Left lung (tissue), 10 donors: ENCODE data around the gene NBR1. TPM values are rescaled to one million over a fixed set of nuclear protein-coding genes. Genes with fewer than 3 reads are reported as not detected.

ENCODE experiments used
- ATAC-seq: fragments of 200-7000 bp; cut with Tn5 transposase; one replicate; pipeline ENCODE4 v1.9.1; 2020; ENCODE audit warnings: moderate library complexity
- DNase-seq, 4 donors: peaks; one replicate each; pipeline ENCODE4 v3.0.0-alpha.2; 2013 to 2020
- H3K27ac ChIP-seq, 2 donors: fragments of 200-600 bp; sonication (generic) in 1 of 2; one replicate each; pipeline versions ENCODE4 v1.5.0 to v1.8.0; 2020 to 2021
- H3K27me3 ChIP-seq, 2 donors: fragments of 200-600 bp; sonication (generic) in 1 of 2; one replicate each; pipeline versions ENCODE4 v1.5.0 to v1.8.0; 2020 to 2021
- H3K36me3 ChIP-seq, 2 donors: fragments of 200-600 bp; sonication (generic) in 1 of 2; one replicate each; pipeline versions ENCODE4 v1.5.0 to v1.8.0; 2020 to 2021
- H3K4me1 ChIP-seq, 2 donors: fragments of 200-600 bp; one replicate each; pipeline ENCODE4 v1.8.0; 2021
- H3K4me3 ChIP-seq, 2 donors: fragments of 200-600 bp; sonication (generic) in 1 of 2; one replicate each; pipeline versions ENCODE4 v1.5.0 to v1.8.0; 2020 to 2021; ENCODE audit warnings: mild to moderate bottlenecking in 1 of 2
- H3K9me3 ChIP-seq, 2 donors: fragments of 200-600 bp; sonication (generic) in 1 of 2; one replicate each; pipeline versions ENCODE4 v1.5.0 to v1.8.0; 2020 to 2021
- intact Hi-C, 2 donors: fragments of 100-400 bp; cut with DNase I; formaldehyde crosslinking; loops; one replicate each; pipeline versions ENCODE4 v1.11.2 to v1.14.2; 2022
- polyA plus RNA-seq, 6 donors: library from polyadenylated mRNA; unstranded; fragments of 120-200 nt; gene quantifications; one replicate each; pipeline ENCODE4 v1.2.1, GENCODE V29; 2013; ENCODE audit not compliant: insufficient read length in 6 of 6
- total RNA-seq, 2 donors: library from RNA; stranded (reverse); fragmentation: NEBNext Ultra II Directional; extraction: Animal tissue kit (Norgen Biotek cat#: 25700); gene quantifications; one replicate each; pipeline ENCODE4 v1.2.1, GENCODE V29; 2021
- TF ChIP-seq, protein P1 (sequence below), 2 donors: fragments of 200-600 bp; sonication (generic) in 1 of 2; IDR thresholded peaks; one replicate each; pipeline versions ENCODE4 v1.5.0 to v1.8.0; 2021; ENCODE audit warnings: antibody characterized with exemption in 2 of 2
- donor health status: DM: no; HTN: yes; CAD: no.
- donor health status: DM: no; HTN: no; CAD: no.

Gene NBR1
- total and polyA plus RNA-seq, 8 donors = 62.4 to 125 (median 103) TPM

DNA sequence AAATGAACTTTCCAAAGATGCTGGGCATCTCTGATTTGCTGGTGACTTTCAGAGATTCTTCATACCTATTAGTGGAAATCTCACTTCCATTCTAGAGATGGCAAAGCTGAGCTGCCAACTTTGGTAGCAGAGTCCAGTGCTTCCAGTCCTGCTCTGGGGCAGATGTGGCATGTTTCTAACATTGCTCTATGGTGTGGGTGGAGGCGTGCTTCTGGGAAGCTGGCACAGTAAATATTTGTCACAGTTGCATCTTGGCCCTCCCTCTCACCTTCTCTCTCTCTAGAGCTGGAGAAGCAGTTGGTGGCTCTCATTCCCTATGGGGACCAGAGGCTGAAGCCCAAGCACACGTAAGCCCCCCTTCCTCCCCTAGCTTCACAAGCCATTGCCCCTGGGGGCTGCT, 42.5 kb downstream of the NBR1 start:
- Histone ChIP-seq H3K27me3 (no peaks in the 10 kb centered on the region), H3K36me3 (peaks cover 4 to 71% of the 10 kb centered on the region in 2 donors), H3K4me3 (peak overlapping the region in 1 of 2 donors; percentile 75), H3K9me3 (no peaks in the 10 kb centered on the region), H3K27ac (no peak overlapping the region), H3K4me1 (peaks cover 6 to 37% of the 10 kb centered on the region in 2 donors)
- ATAC-seq (no peak), DNase-seq (no peak)
- TF ChIP-seq, protein P1, sequence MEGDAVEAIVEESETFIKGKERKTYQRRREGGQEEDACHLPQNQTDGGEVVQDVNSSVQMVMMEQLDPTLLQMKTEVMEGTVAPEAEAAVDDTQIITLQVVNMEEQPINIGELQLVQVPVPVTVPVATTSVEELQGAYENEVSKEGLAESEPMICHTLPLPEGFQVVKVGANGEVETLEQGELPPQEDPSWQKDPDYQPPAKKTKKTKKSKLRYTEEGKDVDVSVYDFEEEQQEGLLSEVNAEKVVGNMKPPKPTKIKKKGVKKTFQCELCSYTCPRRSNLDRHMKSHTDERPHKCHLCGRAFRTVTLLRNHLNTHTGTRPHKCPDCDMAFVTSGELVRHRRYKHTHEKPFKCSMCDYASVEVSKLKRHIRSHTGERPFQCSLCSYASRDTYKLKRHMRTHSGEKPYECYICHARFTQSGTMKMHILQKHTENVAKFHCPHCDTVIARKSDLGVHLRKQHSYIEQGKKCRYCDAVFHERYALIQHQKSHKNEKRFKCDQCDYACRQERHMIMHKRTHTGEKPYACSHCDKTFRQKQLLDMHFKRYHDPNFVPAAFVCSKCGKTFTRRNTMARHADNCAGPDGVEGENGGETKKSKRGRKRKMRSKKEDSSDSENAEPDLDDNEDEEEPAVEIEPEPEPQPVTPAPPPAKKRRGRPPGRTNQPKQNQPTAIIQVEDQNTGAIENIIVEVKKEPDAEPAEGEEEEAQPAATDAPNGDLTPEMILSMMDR (IDR thresholded peaks at IDR 0.05) = no peak
- intact Hi-C loops = no loop called here

DNA sequence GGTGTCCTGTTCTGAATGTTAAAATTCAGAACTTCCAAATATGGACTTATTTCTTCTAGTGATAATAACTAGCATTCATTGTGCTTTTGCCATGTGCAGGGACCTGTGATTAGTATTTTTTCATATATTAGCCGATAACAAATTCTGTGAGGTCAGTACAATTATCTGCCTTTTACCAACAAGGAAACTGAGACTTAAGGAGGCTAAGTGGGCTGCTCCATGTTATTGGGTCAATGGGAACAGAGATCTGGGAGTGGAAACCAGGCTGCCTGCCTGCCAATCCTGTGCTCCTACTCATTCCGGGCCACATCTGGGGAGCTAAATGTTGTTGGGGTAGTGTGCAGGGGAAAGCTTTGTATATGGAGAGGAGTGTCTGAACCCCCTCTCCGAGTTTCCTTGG, 44.3 kb downstream of the NBR1 start:
- H3K9me3 ChIP-seq = no peaks in the 10 kb centered on the region
- no peaks in the 10 kb centered on the region for H3K27me3 ChIP-seq
- no peak overlapping the region for H3K27ac ChIP-seq
- DNase-seq (no peak), ATAC-seq (no peak)
- TF ChIP-seq, protein P1 (IDR thresholded peaks at IDR 0.05) = no peak
- no peak overlapping the region for H3K4me3 ChIP-seq
- peaks cover 6 to 37% of the 10 kb centered on the region in 2 donors for H3K4me1 ChIP-seq
- peaks cover 1 to 68% of the 10 kb centered on the region in 2 donors for H3K36me3 ChIP-seq
- intact Hi-C loops = no loop called here

DNA sequence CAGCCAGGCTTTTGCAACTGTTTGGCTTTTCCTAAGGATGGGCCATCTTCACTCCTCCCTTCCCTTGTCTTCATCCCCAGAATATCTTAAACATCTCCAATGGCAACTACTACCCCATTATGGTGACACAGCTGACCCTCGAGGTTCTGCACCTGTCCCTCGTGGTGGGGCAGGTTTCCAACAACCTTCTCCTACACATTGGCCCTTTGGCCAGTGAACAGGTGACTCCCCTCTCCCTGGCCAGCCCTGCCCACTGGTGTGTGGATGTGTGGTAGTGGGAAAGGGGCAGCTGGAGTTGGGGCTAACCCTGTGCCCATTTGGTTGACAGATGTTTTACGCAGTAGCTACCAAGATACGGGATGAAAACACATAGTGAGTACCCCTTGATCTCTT, 45.4 kb downstream of the NBR1 start:
- intact Hi-C loops = no loop called here

DNA sequence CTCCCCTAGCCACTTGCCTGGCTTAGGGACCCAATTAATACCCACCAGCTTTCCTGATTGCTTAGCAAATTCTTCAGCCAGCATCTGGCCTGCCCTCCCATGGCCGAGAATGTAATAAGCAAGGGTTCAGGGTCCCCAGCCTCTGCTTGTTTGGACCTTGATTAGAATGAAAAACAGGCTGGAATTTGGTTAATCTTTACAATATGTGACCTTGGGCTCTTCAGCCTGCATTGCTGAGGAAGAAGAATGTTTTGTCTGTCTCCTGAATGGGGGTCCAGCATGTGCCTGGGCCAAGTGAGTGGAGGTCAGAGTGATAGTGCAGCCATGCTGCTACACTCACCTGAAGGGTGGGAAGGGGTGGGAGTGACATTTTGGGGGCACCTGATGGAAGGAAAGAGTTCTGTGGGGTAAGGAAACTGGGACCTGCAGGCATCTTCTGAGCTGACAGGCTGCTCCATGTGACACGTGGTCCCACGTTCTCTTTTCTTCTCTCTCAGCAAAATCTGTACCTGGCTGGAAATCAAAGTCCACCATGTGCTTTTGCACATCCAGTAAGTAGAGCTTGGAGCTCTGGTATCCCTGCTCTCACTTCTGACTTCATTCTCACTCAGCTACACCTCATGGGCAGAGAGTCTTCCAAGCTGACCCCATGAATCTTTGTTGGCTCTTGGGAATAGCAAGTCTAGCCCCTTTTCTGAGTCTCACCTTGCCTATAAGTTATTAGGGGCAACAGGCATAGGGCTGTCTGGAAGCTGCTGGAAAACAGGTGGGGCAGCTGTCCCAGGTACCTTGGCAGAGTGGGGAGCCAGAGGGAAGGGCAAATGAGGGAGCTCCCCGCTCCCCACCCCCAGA, 46.0 kb downstream of the NBR1 start:
- no peak overlapping the region for H3K27ac ChIP-seq
- DNase-seq (no peak), ATAC-seq (no peak)
- no peaks in the 10 kb centered on the region for H3K9me3 ChIP-seq
- TF ChIP-seq, protein P1 (IDR thresholded peaks at IDR 0.05) = no peak
- peaks cover 6 to 22% of the 10 kb centered on the region in 2 donors for H3K4me1 ChIP-seq
- no peaks in the 10 kb centered on the region for H3K27me3 ChIP-seq
- no peak overlapping the region for H3K4me3 ChIP-seq
- intact Hi-C loops = no loop called here
- peaks cover 0 to 80% of the 10 kb centered on the region in 2 donors for H3K36me3 ChIP-seq

More for the DNA sequence above, 45.4 kb downstream of the NBR1 start:
- peaks cover 6 to 27% of the 10 kb centered on the region in 2 donors for H3K4me1 ChIP-seq
- peaks cover 0 to 78% of the 10 kb centered on the region in 2 donors for H3K36me3 ChIP-seq
- no peak for DNase-seq
- H3K27me3 ChIP-seq = no peaks in the 10 kb centered on the region
- ATAC-seq = no peak
- H3K27ac ChIP-seq = no peak overlapping the region
- no peaks in the 10 kb centered on the region for H3K9me3 ChIP-seq
- TF ChIP-seq, protein P1 (IDR thresholded peaks at IDR 0.05) = no peak
- no peak overlapping the region for H3K4me3 ChIP-seq

DNA sequence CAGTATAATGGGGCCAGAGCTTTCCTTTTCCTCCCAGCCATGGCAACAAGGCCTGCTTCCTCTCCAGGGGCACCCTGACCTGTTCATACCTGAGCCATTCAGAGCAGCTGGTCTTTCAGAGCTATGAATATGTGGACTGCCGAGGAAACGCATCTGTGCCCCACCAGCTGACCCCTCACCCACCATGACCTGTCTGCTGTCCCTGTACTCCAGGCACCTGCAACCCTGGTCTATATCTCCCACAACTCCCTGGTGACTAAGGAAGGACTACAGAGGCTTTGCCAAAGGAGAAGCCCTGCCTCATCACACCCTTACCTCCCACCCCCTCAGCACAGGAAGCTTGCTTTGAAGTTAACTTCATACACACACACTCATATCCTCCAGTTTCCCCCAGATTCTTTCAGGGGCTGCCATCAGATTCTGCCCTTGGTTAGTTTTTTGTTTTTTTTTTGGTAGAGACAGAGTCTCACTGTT, 46.6 kb downstream of the NBR1 start:
- H3K27ac ChIP-seq = no peak overlapping the region
- ATAC-seq (no peak), DNase-seq (no peak)
- no peaks in the 10 kb centered on the region for H3K27me3 ChIP-seq
- peaks cover 2 to 16% of the 10 kb centered on the region in 2 donors for H3K4me1 ChIP-seq
- no peak overlapping the region for H3K4me3 ChIP-seq
- no peaks in the 10 kb centered on the region for H3K9me3 ChIP-seq
- intact Hi-C loops = no loop called here
- peaks cover 0 to 86% of the 10 kb centered on the region in 2 donors for H3K36me3 ChIP-seq
- TF ChIP-seq, protein P1 (IDR thresholded peaks at IDR 0.05) = no peak
